NCI-H146 (cell line): ENCODE measurements around the gene CRISP1.
"Not testable (repeated sequence)": the region's sequence is repeated elsewhere in the genome, so short reads cannot be mapped to it uniquely, and the experiment has no call there.

Source experiments
- DNase-seq: peaks from one replicate; lab custom pipeline; 2025; lab: John Stamatoyannopoulos, UW

CRISP1 gene

DNA sequence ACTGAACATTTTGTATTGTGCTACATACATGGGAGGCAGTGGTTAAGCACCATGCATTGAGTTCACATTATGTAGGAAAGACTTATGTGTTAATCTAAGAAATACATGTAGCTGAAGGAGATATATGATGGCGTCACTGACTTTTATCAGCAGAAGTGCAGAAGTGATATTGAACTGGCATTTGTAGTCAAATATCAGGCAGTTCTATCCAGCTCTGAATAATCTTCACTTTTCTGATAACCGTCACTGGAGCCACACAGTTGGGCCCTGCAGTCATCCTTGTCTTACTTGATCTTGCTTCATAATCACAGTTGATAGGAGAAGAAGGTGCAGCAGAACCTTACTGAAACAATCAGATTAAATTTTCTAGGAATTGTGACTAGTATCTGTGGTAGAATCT, 26.4 kb downstream of the CRISP1 start:
- DNase-seq, result no peak

DNA sequence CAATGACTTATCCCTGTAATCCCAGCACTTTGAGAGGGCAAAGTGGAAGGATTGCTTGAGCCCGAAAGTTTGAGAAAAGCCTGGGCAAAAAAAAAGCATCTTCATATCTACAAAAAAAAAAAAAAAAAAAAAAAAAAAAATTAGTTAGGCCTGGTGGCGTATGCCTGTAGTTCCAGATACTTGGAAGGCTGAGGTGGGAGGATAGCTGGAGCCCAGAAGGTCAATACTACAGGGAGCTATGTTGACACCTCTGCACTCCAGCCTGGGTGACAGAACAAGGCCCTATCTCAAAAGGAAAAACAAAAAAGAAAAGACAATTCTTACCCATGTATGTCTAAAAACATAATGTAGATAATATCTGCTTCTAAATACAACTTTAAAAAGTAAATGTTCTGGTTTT, 27.2 kb downstream of the CRISP1 start:
- no peak for DNase-seq

DNA sequence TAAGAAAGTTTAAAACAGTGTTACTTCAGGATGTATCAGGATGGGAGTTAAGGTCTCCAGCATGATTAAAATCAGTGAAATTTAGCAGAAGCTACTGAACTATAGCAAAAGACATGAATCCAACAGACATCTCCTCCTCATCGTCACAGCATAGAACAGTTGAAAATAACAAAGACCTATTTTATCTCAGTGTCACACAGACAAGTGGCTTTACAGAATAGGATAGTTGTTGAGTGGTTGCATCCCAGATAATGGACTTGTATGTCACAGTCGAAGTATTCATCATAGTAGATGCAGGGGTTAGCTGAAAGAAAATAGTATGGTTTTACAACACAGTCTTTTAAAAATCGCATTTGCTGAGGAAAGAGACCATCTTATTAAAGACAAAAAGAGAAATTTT, 31.2 kb downstream of the CRISP1 start:
- DNase-seq, result no peak

DNA sequence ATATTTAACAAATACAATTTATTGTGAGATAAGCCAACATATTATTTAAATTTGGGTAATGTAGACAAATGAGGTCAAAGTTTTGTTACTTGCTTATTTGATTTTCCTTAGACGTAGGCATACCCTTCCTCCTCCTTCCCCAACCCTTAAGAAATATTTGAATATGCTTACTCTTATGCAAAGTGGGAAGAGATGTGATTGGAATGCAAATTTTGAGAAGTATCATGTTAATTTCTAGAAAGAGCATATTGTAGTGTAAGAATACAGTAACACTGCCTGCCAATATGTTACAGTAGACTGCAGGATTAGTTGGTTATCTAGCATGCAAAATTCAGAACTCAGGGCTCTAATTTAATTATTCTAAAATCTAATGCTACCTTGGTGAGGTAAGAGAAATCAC, 32.9 kb downstream of the CRISP1 start:
- no peak for DNase-seq

DNA sequence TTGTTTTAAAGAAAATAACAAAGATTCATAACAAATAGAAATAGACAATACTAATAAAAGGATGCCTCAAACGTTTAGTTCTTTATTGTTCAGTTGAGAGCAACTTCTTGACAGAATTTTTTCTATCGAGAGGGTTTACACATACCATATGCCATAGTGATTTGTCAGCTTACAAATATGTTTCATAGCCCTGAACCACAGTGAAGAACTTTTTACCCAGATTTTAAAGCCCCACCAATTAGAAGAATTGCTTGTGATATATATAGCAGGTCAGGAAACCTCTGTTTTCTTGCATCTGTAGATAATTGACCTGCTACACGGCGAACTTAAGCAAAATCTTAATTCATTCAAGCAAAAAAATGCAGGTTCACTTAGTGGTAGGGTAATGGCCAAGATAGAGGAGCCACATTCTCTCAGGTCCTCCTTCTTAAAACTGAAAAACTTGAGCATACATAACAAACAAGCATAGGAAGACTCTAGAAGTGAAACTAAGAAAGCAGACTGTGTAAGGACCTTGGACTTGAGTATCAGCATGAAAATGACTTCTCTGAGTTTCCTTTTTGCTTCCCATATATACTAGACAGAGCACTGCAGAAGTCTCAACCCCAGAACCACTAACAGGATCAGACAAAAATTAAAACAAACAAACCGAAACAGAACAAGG, 39.5 kb downstream of the CRISP1 start:
- no peak for DNase-seq

DNA sequence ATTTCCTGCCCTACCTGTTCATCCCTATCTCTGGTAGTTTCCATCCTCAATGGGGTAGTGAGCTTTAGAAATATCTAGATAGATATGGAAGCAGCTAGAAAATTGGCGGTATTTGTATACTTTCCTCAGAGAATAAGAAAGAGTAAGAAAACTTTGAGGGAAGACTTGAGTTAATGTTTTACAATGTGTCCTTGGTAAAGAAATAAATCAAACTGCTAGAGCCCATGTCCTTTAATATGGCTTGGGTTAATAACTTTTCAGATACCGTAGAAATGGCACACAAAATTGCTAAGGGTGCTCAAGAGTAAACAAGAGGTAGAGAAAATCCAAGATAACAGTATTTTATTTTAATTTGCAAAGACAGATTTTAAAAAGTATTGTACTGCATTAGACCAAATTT, 51.2 kb downstream of the CRISP1 start:
- DNase-seq, result no peak

DNA sequence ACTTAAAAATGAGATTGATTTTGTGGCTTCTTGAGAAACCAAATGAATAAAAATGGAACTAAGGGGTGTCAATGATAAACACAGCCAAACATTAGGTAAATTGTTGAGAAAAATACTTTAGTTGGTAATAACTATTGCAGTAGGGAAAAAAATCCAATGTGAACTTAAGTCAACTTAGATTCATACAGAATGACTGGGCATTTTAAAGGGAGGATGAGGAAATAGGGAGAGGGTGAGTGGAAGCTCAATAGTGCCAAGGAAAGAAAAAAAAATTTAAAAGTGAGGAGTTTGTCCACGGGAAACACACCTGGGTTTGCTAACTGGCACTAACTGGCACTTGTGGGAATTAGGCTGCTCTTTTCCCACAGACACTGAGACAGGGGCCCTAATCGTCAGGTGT, 53.1 kb downstream of the CRISP1 start:
- DNase-seq, result no peak

DNA sequence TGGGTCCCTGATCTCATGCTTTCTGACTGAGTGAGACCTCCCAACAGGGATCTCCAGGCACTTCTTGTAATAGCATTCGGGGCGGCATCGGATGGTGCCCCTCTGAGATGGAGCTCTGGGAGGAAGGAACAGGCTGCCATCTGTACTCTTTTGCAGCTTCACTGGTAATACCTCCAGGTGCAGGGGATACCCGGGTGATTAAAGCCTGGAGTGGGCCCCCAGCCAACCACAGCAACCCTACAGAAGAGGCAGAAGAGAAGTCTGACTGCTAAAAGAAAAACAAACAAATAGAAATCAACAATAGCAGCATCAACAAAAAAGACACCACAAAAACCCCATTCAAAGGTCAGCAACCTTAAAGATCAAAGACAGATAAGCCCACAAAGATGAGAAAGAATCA, 60.2 kb downstream of the CRISP1 start:
- DNase-seq, result no peak

DNA sequence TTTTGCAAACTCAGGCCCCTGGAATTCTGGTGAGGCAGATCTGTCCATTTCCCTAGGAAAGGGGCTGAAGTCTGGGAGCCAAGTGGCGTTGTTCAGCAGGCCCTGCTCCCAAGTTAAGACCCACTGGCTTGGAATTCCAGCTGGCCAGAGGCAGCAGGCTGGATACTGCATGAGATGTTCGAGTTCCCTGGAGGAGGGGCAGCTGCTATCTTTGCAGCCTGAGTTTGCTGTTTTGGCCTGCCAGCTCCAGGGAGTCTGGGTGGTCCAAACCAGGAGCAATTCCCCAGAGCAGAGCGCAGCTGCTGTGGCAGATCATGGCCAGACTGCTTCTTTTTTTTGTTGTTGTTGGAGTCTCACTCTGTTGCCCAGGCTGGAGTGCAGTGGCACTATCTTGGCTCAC, 61.1 kb downstream of the CRISP1 start:
- no peak for DNase-seq

DNA sequence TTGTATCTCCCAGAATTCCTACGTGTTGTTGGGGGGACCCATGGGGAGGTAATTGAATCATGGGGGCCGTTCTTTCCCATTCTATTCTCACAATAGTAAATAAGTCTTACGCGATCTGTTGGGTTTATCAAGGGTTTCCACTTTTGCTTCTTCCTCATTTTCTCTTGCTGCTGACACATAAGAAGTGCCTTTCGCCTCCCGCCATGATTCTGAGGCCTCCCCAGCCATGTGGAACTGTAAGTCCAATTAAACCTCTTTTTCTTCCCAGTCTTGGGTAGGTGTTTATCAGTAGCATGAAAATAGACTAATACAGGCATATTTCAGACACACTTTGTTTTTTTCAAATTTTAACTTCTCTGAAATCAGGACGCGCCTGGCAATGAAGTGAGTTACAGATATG, 64.8 kb downstream of the CRISP1 start:
- no peak for DNase-seq

DNA sequence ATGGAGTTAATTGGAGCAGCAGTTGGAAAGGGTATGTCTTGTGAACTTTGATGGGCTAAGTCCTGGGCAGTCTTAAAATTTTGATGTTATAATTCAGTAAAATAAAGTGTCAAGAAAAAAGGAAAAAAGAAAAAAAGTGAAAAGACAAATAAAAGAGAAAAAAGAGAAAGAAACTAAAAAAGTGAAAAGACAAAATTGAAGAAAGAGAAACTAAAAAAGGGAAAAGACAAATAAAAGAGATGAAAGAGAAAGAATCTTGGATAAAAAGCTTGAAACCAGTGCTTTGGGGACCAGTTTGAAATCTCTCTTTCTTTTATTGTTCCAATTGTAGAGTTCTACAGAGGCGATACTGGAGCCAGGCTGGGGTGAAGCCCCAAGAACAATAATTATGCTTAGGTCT, 67.2 kb downstream of the CRISP1 start:
- DNase-seq, result no peak

DNA sequence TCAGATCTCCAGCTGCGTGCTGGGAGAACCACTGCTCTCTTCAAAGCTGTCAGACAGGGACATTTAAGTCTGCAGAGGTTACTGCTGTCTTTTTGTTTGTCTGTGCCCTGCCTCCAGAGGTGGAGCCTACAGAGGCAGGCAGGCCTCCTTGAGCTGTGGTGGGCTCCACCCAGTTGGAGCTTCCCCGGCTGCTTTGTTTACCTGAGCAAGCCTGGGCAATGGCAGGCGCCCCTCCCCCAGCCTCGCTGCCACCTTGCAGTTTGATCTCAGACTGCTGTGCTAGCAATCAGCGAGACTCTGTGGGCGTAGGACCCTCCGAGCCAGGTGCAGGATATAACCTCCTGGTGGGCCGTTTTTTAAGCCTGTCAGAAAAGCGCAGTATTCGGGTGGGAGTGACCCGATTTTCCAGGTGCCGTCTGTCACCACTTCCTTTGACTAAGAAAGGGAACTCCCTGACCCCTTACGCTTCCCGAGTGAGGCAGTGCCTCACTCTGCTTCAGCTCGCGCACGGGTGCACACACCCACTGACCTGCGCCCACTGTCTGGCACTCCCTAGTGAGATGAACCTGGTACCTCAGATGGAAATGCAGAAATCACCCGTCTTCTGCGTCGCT, 69.4 kb downstream of the CRISP1 start:
- DNase-seq, result not testable (repeated sequence)

DNA sequence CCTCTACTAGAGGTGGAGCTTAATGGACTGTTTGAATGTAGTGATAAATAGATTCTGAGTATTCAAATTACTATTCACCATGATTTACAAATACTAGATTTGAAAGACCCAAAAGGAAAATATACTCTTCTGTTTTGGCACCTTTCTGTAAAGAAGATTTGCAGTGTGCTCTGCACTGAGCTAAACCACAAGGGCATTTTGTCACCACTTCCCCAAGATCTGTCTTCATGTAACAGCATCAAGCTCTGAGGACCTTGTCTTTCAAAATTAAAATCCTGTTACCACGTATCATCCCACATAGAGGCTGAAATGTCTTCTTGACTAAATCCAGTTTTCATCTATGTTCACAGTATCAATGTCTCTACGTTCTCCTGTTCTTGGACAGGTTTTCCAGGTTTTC, 76.0 kb downstream of the CRISP1 start:
- DNase-seq, result no peak

DNA sequence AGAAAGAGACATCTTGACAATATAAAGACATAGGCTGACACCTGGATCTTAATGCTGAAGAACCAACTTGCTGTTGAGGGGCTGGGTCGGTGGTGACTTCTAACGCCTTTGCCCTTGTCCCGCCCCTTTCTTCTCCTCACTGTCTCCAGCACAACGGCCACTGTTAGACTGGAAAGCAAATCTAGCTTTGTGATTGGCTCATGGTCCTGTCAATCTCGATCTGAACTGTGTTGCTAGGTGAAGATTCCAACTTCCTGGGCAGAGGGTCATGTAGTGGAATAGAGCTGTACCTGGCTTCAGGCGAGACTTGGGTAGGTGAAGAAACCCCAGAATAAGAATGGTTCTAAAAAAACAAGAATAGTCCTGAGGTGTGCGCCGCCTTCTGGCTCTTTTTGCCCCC, 79.2 kb downstream of the CRISP1 start, which contains the start of gene PGK2:
Gene PGK2 (minus strand): TSS at position 110 of the 400 bp plus-strand sequence. CDS start 98 bp downstream, at position 12.
- no peak for DNase-seq

DNA sequence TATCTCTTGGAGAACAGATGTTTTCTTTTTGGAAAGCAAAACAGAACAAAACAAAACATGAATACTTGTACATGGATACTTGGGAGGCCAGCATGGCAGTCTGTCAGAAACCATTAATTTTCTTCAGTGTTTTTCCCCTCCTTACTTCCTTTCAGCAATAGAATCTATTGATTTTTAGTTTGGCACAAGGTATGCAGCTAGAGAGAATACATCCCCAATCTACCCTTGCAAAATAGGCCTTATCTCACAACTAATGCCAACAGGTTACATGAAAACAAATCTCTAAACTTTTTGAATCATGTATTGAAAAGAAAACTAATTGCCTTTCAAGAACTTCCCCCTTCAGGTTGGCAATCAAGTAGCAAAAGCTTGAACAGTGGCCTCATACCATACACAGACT, 82.1 kb downstream of the CRISP1 start:
- no peak for DNase-seq
